Neural crest cell (in vitro differentiated cells): Measurements from ENCODE around the gene ARG2. TPM values are rescaled to one million over a fixed set of nuclear protein-coding genes. Genes with fewer than 3 reads are reported as not detected.

Experiments
- DNase-seq: peaks from one replicate; pipeline ENCODE4 v3.0.0; 2021; ENCODE audit warnings: low read depth, mixed read lengths, low spot score
- H3K27ac Mint-ChIP-seq: one replicate; pipeline ENCODE4 v1.8.0; 2021; ENCODE audit warnings: mild to moderate bottlenecking, mixed read lengths; ENCODE audit not compliant: unreplicated experiment
- H3K27me3 Mint-ChIP-seq: 2 replicates; pipeline ENCODE4 v1.8.0; 2021; ENCODE audit warnings: low read depth, mild to moderate bottlenecking, mixed read lengths
- H3K36me3 Mint-ChIP-seq: 2 replicates; pipeline ENCODE4 v1.8.0; 2021; ENCODE audit warnings: low read depth, mild to moderate bottlenecking, mixed read lengths
- H3K4me1 Mint-ChIP-seq: 2 replicates; pipeline ENCODE4 v1.8.0; 2021; ENCODE audit warnings: mixed read lengths
- H3K4me3 Mint-ChIP-seq: one replicate; pipeline ENCODE4 v1.8.0; 2021; ENCODE audit warnings: mild to moderate bottlenecking, mixed read lengths
- H3K9me3 Mint-ChIP-seq: 2 replicates; pipeline ENCODE4 v1.8.0; 2021; ENCODE audit warnings: mixed read lengths
- total RNA-seq: library from RNA; stranded (reverse); gene quantifications from 2 replicates; pipeline ENCODE4 v1.2.1, GENCODE V29; 2021
- TF ChIP-seq, protein P1 (sequence below): fragments of 200-600 bp; sonication (generic); conservative IDR thresholded peaks from 2 replicates; pipeline ENCODE4 v1.5.0; 2021; ENCODE audit warnings: antibody characterized with exemption, mild to moderate bottlenecking

ARG2 gene
- total RNA-seq, 1 donor from 2014 or later = 22.2 TPM

DNA sequence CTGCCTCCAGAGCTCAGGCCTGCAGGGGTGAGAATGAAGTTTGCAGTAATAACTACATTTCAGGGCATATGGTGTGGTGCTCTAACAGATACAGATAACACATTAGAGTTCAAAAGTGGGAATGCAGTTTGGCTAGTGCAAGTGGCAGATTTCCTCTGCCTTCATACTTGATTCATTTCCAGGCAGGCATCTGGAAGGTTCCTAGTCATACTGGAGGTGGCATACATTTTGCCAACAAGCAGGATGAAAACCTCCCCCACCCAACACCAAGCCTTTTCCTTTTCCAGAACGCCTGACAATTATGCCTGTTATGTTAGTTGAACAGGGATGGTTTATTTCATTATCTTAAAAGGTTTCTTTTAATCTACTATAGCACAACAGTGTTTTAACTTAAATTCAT is 30.4 kb downstream of the ARG2 start:
- Mint-ChIP-seq H3K4me3 (no peak overlapping the region), H3K4me1 (no peaks in the 10 kb centered on the region), H3K27me3 (no peaks in the 10 kb centered on the region), H3K9me3 (no peaks in the 10 kb centered on the region), H3K36me3 (peaks cover 19% of the 10 kb centered on the region), H3K27ac (no peak overlapping the region)
- no peak for DNase-seq
- TF ChIP-seq, protein P1, sequence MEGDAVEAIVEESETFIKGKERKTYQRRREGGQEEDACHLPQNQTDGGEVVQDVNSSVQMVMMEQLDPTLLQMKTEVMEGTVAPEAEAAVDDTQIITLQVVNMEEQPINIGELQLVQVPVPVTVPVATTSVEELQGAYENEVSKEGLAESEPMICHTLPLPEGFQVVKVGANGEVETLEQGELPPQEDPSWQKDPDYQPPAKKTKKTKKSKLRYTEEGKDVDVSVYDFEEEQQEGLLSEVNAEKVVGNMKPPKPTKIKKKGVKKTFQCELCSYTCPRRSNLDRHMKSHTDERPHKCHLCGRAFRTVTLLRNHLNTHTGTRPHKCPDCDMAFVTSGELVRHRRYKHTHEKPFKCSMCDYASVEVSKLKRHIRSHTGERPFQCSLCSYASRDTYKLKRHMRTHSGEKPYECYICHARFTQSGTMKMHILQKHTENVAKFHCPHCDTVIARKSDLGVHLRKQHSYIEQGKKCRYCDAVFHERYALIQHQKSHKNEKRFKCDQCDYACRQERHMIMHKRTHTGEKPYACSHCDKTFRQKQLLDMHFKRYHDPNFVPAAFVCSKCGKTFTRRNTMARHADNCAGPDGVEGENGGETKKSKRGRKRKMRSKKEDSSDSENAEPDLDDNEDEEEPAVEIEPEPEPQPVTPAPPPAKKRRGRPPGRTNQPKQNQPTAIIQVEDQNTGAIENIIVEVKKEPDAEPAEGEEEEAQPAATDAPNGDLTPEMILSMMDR = no peak

DNA sequence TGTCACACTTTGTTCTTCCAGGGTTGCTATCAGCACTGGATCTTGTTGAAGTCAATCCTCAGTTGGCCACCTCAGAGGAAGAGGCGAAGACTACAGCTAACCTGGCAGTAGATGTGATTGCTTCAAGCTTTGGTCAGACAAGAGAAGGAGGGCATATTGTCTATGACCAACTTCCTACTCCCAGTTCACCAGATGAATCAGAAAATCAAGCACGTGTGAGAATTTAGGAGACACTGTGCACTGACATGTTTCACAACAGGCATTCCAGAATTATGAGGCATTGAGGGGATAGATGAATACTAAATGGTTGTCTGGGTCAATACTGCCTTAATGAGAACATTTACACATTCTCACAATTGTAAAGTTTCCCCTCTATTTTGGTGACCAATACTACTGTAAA is 31.0 kb downstream of the ARG2 start:
- Mint-ChIP-seq H3K9me3 (no peaks in the 10 kb centered on the region), H3K27me3 (no peaks in the 10 kb centered on the region), H3K27ac (no peak overlapping the region), H3K4me1 (no peaks in the 10 kb centered on the region), H3K4me3 (no peak overlapping the region), H3K36me3 (peaks cover 19% of the 10 kb centered on the region)
- DNase-seq = no peak
- TF ChIP-seq, protein P1 = no peak

DNA sequence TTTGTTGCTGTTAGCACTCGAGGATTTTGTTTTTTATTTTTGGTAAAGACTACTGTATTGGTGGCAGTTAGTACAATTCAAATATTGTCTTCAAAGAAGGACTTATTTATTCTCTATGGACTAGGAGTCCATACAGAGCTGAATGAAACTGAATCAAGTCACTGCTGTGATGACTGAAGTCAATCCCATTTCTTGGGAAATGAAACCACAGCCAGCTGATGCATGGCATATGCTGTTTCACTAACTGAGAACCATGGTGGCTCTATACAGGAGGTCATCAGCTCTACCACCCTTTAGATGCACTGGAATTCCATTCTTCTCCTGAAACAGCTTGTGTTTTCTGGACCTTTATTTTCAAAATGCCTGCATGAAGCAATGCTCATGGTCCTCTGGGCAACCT is 32.5 kb downstream of the ARG2 start:
- H3K9me3 Mint-ChIP-seq = no peaks in the 10 kb centered on the region
- no peaks in the 10 kb centered on the region for H3K27me3 Mint-ChIP-seq
- H3K36me3 Mint-ChIP-seq = peaks cover 14% of the 10 kb centered on the region
- H3K4me3 Mint-ChIP-seq = no peak overlapping the region
- no peak overlapping the region for H3K27ac Mint-ChIP-seq
- no peaks in the 10 kb centered on the region for H3K4me1 Mint-ChIP-seq
- DNase-seq = no peak
- TF ChIP-seq, protein P1 = no peak

DNA sequence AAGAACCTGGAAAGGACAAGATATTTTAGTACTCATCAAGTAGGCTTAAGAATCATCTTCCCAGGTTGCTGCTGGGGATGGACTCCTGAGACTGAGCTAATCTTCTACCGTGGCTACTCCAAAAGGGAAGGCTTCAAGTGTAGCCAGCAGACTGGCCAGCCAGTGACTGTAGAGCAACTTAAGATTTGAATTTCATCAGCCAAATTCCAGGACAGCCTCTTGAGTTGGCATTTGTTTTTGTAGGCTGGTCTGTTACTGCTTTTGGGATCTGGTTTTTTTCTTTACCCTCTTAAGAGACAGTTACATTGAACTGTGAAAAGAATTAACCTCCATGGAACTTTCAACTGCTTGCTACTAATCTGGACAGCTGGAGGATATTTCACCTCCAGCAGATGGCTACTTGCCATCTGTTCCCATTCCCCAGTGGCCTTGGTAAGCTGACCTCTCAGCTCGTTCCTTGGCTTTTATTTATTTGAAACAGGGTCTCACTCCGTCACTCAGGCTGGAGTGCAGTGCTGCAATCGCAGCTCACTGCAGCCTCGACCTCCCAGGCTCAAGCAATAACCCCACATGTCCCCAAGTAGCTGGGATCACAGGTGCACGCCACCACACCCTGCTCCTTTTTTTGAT is 34.0 kb downstream of the ARG2 start:
- Mint-ChIP-seq H3K9me3 (no peaks in the 10 kb centered on the region), H3K27ac (peak overlapping the region; percentile 84), H3K4me1 (no peaks in the 10 kb centered on the region), H3K4me3 (no peak overlapping the region), H3K27me3 (no peaks in the 10 kb centered on the region), H3K36me3 (peaks cover 15% of the 10 kb centered on the region)
- DNase-seq = no peak
- TF ChIP-seq, protein P1 = no peak

DNA sequence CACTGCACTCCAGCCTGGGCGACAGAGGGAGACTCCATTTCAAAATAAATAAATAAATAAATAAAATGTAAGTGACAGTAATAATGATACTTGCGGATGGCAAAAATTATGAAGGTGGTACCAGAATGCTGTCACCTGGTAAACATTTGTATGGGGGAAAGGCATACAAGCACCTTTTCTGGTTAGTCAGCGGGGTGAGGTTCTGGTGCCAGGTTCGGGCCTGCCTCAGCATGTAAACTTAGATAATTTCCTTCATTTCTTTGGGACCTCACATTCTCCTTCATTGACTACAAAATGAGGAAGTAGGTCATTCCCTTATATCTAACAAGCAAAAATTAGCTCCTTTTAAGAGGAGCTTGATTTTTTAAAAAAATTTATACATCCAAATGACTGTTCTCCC is 43.9 kb downstream of the ARG2 start:
- peaks cover 1% of the 10 kb centered on the region for H3K36me3 Mint-ChIP-seq
- H3K4me3 Mint-ChIP-seq = no peak overlapping the region
- DNase-seq = no peak
- peaks cover 7% of the 10 kb centered on the region for H3K4me1 Mint-ChIP-seq
- H3K27ac Mint-ChIP-seq = no peak overlapping the region
- H3K9me3 Mint-ChIP-seq = no peaks in the 10 kb centered on the region
- TF ChIP-seq, protein P1 = no peak
- no peaks in the 10 kb centered on the region for H3K27me3 Mint-ChIP-seq

DNA sequence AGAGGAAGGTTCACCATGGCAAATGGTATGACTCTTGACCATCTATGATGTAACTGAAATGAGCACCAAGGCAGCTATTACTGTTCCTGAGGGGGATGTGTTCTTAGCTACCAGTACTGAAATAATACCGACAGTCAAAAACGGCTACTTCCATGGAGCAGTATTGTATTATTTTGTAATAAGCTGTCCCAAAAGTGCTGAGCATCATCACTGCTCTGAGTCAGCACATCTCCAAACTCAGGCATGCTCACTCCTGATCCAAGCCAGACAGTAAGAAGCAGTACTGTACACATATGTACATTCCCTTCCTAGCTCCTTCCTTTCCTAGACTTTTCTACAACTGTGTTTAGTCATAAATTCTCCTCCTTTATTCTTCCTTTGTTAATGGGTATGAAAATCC is 46.1 kb downstream of the ARG2 start:
- no peak overlapping the region for H3K4me3 Mint-ChIP-seq
- no peaks in the 10 kb centered on the region for H3K36me3 Mint-ChIP-seq
- DNase-seq = no peak
- TF ChIP-seq, protein P1 = no peak
- H3K27ac Mint-ChIP-seq = peak overlapping the region; percentile 73
- no peaks in the 10 kb centered on the region for H3K9me3 Mint-ChIP-seq
- peaks cover 14% of the 10 kb centered on the region for H3K4me1 Mint-ChIP-seq
- H3K27me3 Mint-ChIP-seq = no peaks in the 10 kb centered on the region
